ENCODE measurements around the gene HLA-DMB. TPM values are rescaled to one million over a fixed set of nuclear protein-coding genes. Genes with fewer than 3 reads are reported as not detected.

The HLA-DMB gene
- total RNA-seq: 10.3 TPM

- Histone ChIP-seq H3K27ac (peak within 1 kb of the TSS; percentile 75), H3K4me1 (no peaks in the 10 kb centered on the region), H3K36me3 (no peaks in the 10 kb centered on the region), H3K27me3 (no peaks in the 10 kb centered on the region), H3K4me3 (peak within 1 kb of the TSS; percentile 35 to 44), H3K9me3 (no peaks in the 10 kb centered on the region)
- DNase-seq (ENCODE audit: extremely low spot score in 2 of 2): no peak
- TF ChIP-seq CTCF (IDR thresholded peaks at IDR 0.05): no peak
- no peak for TF ChIP-seq POLR2A (IDR thresholded peaks at IDR 0.05)
- peak in 1 of 2 donors; percentile 9 for TF ChIP-seq POLR2AphosphoS5 (IDR thresholded peaks at IDR 0.05; ENCODE audit: insufficient read depth in 1 of 2, low read depth in 1 of 2)
- intact Hi-C loops (cut with DNase I): no loop called here
Measured at GRCh38 chr6:32940656-32941213, at the start of gene HLA-DMB. HLA-DMB (minus strand) TSS chr6:32941028; CDS start chr6:32940807, 221 bp downstream.

- DNase-seq (ENCODE audit: extremely low spot score in 2 of 2): no peak
- H3K4me3 ChIP-seq: no peak overlapping the region
- H3K9me3 ChIP-seq: no peaks in the 10 kb centered on the region
- no peak overlapping the region for H3K27ac ChIP-seq
- TF ChIP-seq POLR2A (IDR thresholded peaks at IDR 0.05) (no peak), CTCF (IDR thresholded peaks at IDR 0.05) (no peak), POLR2AphosphoS5 (IDR thresholded peaks at IDR 0.05; ENCODE audit: insufficient read depth in 1 of 2, low read depth in 1 of 2) (no peak)
- intact Hi-C loops (cut with DNase I): no loop called here
- no peaks in the 10 kb centered on the region for H3K27me3 ChIP-seq
- H3K4me1 ChIP-seq: no peaks in the 10 kb centered on the region
- no peaks in the 10 kb centered on the region for H3K36me3 ChIP-seq
Measured at GRCh38 chr6:32989368-32989767, 48.5 kb upstream of the HLA-DMB start.

DNA sequence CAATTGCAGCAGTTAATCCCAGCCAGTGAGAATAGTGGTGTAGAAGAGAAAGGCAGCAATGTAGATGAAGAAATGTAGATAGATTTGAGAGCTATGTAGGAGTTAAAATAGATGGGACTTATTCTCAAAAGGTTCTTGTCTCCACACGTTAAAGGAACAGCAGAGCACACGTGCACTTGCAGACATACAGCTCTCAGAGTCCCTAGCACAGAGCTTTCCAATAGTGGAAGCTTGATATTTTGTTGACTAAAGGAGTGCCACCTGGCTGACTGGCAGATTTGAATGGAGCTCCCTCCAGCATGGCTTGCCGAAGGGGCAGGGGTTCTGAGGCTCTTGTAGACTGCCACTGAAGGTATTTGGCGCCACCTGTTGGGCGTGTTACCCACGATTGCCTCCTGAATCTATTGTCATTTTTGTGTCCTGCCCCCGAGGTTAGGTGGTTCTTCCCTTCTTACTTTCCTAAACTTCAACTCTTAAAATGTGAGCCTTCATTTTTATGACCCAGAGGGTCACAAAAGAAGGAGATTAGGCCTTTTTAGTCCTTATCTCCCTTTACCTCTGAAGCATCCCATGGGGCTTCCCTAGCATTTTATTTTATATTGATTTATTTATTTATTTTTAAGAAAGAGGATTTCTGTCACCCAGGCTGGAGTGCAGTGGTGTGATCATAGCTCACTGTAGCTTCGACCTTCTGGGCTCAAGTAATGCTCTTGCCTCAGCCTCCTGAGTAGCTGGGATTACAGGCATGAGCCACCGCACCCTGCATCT, 44.0 kb upstream of the HLA-DMB start:
- Histone ChIP-seq H3K4me1 (peaks cover 23% of the 10 kb centered on the region), H3K4me3 (no peak overlapping the region), H3K9me3 (no peaks in the 10 kb centered on the region), H3K27me3 (no peaks in the 10 kb centered on the region), H3K27ac (no peak overlapping the region), H3K36me3 (peaks cover 0 to 28% of the 10 kb centered on the region in 2 donors)
- DNase-seq (ENCODE audit: extremely low spot score in 2 of 2): no peak
- TF ChIP-seq POLR2A (IDR thresholded peaks at IDR 0.05): no peak
- TF ChIP-seq POLR2AphosphoS5 (IDR thresholded peaks at IDR 0.05; ENCODE audit: insufficient read depth in 1 of 2, low read depth in 1 of 2): peak in 1 of 2 donors; percentile 24
- TF ChIP-seq CTCF (IDR thresholded peaks at IDR 0.05): peak; percentile 87 to 93 (median 89)
- intact Hi-C loops (cut with DNase I): no loop called here

GRCh38 chr6:32983964-32984621, 43.3 kb upstream of the HLA-DMB start:
- Histone ChIP-seq H3K4me3 (no peak overlapping the region), H3K27me3 (no peaks in the 10 kb centered on the region), H3K9me3 (no peaks in the 10 kb centered on the region), H3K36me3 (peaks cover 0 to 35% of the 10 kb centered on the region in 2 donors), H3K4me1 (peaks cover 27% of the 10 kb centered on the region), H3K27ac (no peak overlapping the region)
- no peak for DNase-seq (ENCODE audit: extremely low spot score in 2 of 2)
- TF ChIP-seq CTCF (IDR thresholded peaks at IDR 0.05): no peak
- TF ChIP-seq POLR2A (IDR thresholded peaks at IDR 0.05): no peak
- TF ChIP-seq POLR2AphosphoS5 (IDR thresholded peaks at IDR 0.05; ENCODE audit: insufficient read depth in 1 of 2, low read depth in 1 of 2): no peak
- intact Hi-C loops (cut with DNase I): loop anchor here (2.0 kb wide), 1 partner anchor 49 kb away; no protein-coding TSS in a partner anchor
